Measurements from ENCODE around the gene ICA1.

ICA1 gene

DNA sequence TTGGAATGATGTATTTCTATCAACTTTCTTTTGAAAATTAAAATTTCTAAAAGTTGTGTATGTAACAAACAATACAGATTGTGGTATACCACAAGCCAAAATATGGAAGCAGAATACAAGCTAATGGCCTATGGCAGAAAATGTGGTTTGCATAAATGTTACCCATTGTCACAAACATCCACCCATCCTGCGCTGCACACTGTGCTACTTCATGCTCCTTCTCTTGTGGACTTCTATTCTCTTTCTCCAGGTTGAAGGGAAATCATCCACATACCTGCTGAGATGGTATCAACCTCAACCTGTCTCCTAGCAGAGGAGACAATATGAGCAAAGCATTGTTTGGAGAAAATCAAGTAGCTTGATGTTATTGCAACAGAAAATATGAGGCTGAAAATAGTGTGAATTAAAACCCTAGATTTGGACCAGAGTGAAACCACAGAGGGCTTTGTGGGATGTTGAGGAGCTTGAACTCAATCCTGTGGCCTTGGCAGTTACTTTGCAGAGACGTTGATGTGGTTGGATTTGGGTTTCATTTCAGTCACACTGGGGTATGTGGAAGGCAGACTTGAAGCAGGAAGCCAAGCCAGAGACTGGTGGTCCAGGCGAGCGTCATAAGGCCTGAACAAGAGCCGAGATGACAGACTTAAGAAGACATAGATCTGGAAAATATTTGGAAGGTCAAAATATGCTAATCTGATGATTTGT, 63.8 kb downstream of the ICA1 start:
- DNase-seq = no peak

GRCh38 chr7:8192897-8193296, 69.1 kb downstream of the ICA1 start:
- DNase-seq = no peak

- DNase-seq = peak; percentile 24 to 60 (median 38)
Observed at GRCh38 chr7:8190119-8190895, 71.7 kb downstream of the ICA1 start.

- no peak for DNase-seq
Observed at GRCh38 chr7:8189625-8190024, 72.3 kb downstream of the ICA1 start.

GRCh38 chr7:8185926-8186683, 75.9 kb downstream of the ICA1 start:
- no peak for DNase-seq

DNA sequence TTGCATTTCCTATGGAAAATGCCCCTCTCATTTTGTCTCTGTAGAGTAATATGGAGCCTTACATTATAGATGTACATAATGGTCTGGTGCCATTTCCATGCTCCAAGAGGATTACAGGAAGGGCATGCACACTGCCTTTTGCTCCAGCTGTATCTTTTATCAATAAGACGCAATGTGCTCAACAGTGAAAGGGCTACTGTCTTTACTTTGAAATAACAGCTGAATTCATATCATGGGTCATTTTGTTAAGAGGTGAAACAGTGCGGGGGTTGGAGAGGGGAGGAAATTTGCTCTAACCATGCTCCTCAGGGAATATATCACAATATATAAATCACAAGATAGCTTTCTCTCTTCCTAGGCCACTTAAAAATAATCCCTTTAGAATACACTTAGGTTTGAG, 77.7 kb downstream of the ICA1 start:
- DNase-seq = no peak

DNA sequence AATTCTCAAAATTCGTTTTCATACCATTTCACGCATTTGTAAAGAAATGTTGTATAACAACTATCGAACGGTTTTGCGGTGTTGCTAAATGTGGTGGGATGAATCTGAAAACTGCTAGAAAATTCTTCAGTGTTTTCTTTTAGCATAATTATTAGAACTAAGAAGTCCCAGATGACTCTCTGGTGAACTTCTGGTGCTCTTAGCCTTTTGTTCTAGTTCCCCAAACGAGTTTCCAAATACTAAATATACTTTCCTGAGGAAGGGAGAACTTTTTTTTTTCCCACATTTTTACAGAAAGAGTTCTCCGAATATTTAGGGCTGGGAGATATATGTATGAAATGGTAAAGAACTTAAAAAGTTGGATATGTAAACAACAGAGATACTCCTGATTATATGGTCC, 82.5 kb downstream of the ICA1 start:
- DNase-seq = no peak

DNA sequence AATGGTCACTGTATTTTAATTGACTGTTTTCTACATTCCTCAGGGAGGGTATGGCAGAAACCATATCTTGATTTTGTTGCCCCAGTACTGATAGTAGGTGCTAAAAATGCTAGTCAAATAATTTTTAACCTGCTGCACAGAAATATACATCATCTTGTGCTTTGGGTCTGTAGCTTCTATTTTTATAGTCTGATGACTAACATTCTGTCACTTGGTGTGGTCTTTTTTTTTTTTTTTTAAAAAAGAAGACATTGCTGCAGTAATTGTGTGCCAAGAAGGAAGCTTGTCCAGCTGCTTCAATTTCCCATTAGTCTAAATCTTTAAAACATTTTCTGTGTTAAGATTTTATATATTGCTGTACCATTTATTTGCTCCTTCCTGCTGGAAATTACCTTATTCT, 83.6 kb downstream of the ICA1 start:
- no peak for DNase-seq

DNA sequence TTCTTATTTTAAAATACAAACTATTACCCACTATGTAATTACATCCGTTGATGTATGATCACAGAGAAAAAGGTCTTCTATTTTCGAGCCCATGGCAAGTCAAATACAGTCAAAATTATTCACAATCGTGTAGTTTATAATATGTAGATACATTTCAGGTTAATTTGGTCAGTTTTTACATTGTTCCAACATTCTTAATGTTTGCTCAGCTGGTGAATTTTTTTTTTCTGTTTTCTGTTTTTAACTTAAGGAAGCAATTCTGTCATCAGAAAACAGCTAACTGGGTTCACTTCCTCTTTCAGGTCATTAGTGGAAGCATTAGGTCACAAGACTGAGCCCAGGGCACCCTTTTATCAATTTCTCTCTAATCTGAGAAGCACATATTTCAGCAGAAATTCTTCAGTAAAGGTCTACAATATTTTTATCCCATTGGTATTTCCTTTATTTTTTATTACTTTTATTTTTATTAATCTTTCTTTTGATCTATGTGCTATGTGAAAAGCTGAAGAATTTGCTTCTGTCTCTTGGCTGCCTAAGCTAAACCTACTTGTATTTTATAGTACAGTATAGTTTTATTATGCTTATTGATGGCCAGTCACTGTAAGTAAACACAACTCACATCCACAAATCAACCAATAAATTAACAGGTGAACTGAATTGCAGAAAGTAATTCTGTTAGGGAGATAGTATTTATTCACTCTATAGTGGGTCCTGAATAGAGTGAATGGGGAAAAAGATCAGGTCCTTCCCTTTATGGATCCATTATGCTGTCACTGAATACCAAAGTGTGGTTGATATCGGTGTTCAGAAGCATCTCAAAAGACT, 84.6 kb downstream of the ICA1 start:
- no peak for DNase-seq

GRCh38 chr7:8176370-8177081, 85.4 kb downstream of the ICA1 start:
- peak; percentile 8 to 42 (median 23) for DNase-seq

GRCh38 chr7:8175929-8176369, 86.0 kb downstream of the ICA1 start:
- no peak for DNase-seq

GRCh38 chr7:8172372-8173354, 89.3 kb downstream of the ICA1 start:
- DNase-seq = no peak

GRCh38 chr7:8169171-8169570, 92.8 kb downstream of the ICA1 start:
- no peak for DNase-seq

GRCh38 chr7:8168336-8168735, 93.6 kb downstream of the ICA1 start:
- DNase-seq = no peak

DNA sequence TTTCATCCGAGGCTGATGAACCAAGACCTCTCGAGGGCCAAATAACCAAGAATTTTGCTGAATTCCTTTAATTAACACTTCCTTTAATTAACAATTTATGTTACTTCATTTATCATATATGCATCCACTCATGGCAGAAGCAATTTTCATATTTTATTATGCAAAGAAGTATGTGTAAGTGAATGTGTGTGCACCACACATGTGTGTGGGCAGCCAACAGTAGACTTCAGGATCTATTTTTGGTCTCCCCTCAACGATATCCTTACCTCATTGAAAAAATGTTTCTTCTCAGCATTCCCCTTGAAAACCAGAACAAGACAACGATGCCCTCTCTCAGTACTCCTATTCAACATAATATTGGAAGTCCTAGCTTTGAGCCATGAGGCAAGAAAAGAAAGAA, 96.8 kb downstream of the ICA1 start:
- no peak for DNase-seq

DNA sequence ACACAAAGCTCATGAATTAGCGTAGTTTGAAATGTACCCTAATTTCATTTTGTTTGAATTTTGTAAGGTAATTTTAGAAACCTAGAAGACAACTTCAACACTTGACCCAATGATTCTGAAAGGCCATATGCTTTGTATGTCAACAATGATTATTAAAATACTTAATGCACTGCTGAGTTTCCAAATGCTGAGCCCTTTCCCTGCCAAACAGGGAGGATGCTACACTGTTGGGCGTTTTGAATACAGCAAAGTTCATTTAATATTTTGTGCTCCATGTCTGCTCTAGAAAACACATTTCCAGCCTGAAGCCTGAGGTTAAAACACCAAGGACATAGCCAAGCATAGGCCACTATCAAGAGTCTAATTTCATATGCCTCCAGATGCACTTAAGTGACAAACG, 99.8 kb downstream of the ICA1 start:
- DNase-seq = no peak

GRCh38 chr7:8161364-8161828, 100.6 kb downstream of the ICA1 start:
- no peak for DNase-seq

DNA sequence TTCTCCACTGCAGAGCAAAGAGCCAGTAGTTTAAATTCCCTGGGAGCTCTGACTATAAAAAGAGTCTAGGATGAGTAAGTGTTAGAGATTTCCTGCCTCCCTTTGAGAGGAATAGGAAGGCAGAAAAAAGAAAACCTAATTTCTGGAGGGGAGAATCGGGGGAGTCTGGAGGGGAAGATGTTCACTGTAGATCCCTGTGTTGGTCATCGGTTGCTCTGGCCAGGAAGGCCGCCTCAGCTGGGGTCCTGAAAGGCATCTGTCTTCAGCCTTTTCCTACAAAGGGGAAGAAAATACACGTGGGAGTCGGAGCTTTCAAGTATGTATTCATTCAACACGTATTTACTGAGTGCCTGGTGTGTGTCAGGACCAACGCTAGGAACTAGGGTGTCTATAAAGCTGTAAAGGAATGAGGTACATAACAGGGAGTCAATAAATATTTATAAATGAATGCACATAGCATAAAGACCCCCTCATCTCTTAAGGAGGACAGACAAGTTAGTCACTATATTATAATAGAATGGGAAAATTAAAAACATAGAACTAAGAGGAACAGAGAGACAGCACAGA, 101.1 kb downstream of the ICA1 start:
- DNase-seq = no peak

GRCh38 chr7:8160250-8160649, 101.7 kb downstream of the ICA1 start:
- DNase-seq = no peak

GRCh38 chr7:8159595-8159994, 102.4 kb downstream of the ICA1 start:
- DNase-seq = no peak
